ENCODE results near the gene FOSL2.
A peak's percentile ranks its signal among the peaks of the same experiment; 100 is the strongest.

The FOSL2 gene

GRCh38 chr2:28375742-28376631, 16.7 kb upstream of the FOSL2 start:
- no peak for DNase-seq

- DNase-seq: no peak
These were observed 15.4 kb upstream of the FOSL2 start for GRCh38 chr2:28377195-28377816.

- no peak for DNase-seq
These were observed 14.5 kb upstream of the FOSL2 start for GRCh38 chr2:28377984-28378678.

GRCh38 chr2:28378679-28379584, 13.7 kb upstream of the FOSL2 start:
- no peak for DNase-seq

- no peak for DNase-seq
These were observed 12.4 kb upstream of the FOSL2 start for GRCh38 chr2:28380219-28380618.

GRCh38 chr2:28381225-28382180, 11.2 kb upstream of the FOSL2 start:
- no peak for DNase-seq

- no peak for DNase-seq
These were observed 9.9 kb upstream of the FOSL2 start for GRCh38 chr2:28382755-28383154.

- DNase-seq: peak; percentile 75
These were observed 5.3 kb upstream of the FOSL2 start for GRCh38 chr2:28387082-28387960.

GRCh38 chr2:28389399-28390240, 3.0 kb upstream of the FOSL2 start:
- DNase-seq: no peak

GRCh38 chr2:28390241-28390745, 2.4 kb upstream of the FOSL2 start:
- peak; percentile 94 for DNase-seq

GRCh38 chr2:28390746-28391563, 1.7 kb upstream of the FOSL2 start:
- peak; percentile 84 for DNase-seq

- DNase-seq: peak; percentile 91
These were observed 928 bp upstream of the FOSL2 start for GRCh38 chr2:28391564-28392296.

GRCh38 chr2:28393114-28393836, 617 bp downstream of the FOSL2 start:
- DNase-seq: peak; percentile 51

GRCh38 chr2:28394331-28394877, 1.7 kb downstream of the FOSL2 start:
- DNase-seq: peak; percentile 54

GRCh38 chr2:28394997-28395333, 2.3 kb downstream of the FOSL2 start:
- DNase-seq: no peak

- DNase-seq: peak; percentile 51
These were observed 2.8 kb downstream of the FOSL2 start for GRCh38 chr2:28395334-28396061.
